ENCODE data around the gene EFNA5.
A peak's percentile ranks its signal among the peaks of the same experiment; 100 is the strongest.

EFNA5 gene

DNA sequence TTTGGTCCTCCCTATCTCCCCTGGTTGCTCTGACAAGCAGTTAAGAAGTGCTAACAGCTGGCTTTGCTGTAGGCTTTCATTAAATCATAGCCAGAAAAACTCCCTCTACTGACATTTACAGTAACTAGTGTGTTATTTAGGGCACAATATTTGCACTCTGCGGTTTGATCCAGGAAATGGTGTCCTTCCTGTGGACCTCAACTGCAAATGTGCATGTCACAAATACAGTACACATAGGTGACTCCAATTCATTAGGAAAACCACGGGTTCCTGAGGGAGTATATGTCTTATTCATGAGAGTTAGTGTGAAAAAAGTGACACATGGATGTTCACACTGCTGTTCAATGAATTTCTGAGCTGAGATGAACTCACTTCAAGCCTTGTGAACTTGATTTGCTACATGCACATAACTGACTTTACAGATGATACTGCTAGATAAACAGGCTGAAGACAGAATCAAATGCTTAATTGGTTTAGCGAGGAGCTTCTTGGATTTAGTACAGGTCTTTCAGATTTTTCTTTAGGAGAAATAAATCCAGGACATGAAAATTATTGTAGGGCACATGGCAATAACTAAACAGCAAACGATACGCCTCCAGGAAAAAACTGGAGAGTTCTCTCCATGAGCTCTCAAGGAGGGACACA, 281.5 kb downstream of the EFNA5 start:
- TF ChIP-seq, protein P1, sequence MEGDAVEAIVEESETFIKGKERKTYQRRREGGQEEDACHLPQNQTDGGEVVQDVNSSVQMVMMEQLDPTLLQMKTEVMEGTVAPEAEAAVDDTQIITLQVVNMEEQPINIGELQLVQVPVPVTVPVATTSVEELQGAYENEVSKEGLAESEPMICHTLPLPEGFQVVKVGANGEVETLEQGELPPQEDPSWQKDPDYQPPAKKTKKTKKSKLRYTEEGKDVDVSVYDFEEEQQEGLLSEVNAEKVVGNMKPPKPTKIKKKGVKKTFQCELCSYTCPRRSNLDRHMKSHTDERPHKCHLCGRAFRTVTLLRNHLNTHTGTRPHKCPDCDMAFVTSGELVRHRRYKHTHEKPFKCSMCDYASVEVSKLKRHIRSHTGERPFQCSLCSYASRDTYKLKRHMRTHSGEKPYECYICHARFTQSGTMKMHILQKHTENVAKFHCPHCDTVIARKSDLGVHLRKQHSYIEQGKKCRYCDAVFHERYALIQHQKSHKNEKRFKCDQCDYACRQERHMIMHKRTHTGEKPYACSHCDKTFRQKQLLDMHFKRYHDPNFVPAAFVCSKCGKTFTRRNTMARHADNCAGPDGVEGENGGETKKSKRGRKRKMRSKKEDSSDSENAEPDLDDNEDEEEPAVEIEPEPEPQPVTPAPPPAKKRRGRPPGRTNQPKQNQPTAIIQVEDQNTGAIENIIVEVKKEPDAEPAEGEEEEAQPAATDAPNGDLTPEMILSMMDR (IDR thresholded peaks at IDR 0.05; ENCODE audit: low read depth, low read length), result no peak
- peak; percentile 75 to 78 for DNase-seq (ENCODE audit: low read depth in 2 of 2)
- H3K4me3 ChIP-seq (replicated peaks in 1 of 2; ENCODE audit: low read depth in 2 of 2, low read length in 2 of 2), result no peak overlapping the region

DNA sequence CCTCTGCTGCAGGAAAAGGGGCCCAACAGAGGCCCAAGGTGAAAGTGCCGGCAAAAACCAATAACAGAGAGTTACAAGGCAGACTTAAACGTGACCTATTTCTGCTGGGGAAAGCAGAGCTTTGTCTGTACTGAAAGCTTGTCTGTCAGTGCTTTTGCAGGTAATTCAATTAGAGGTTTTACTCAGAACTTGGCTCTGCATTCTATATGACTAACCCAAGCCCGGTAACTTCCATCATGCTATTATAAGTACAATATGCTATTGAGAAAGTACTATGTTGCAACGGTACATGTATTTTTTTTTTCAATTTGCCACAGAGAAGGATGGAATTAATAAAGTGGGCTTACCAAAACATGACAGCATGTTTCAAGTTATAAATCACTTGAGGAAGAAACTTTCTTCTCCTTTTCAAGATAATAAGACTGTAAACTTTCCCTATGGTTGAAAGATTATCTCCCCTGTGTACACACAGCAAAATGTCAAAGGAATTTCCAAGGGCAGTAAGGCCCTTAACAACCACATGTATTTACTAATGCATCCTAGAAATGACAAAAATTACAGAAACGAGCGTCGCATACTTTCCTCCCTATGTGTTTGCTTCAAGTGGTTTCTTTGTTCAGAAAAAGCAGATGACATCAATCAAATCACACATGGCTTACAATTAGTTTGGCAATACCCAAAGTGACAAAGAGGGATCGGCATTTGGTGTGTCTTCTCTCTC, 282.4 kb downstream of the EFNA5 start:
- TF ChIP-seq, protein P1 (IDR thresholded peaks at IDR 0.05; ENCODE audit: low read depth, low read length), result no peak
- H3K4me3 ChIP-seq (replicated peaks in 1 of 2; ENCODE audit: low read depth in 2 of 2, low read length in 2 of 2), result no peak overlapping the region
- peak; percentile 81 to 91 for DNase-seq (ENCODE audit: low read depth in 2 of 2)

DNA sequence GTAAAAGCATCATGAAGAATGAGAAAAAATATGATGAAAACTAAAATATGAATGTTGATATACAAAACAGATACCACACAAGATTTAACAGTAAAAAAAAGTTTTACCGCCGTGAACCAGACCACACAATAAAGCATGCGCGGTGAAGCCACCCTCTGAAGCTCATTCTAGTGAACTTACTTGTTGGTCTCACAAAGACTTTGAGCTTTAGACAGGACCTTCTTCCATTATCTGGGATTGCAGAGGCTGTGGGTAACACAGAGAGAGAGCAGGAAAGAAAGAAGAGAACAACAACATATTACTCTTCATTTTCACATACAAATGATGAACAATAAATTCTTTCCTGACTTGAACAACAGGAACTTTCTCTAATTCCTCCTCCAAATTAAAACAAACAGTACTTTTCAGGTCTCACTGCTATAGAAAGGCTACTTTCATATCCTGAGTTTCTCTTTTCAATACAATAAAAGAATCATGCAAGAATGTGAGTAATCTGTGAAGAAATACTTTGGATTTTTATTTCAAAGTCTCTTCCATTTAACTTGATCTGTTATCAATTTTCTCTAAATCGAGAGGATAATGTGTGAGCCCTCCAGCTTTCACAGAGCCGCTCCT, 283.1 kb downstream of the EFNA5 start:
- DNase-seq (ENCODE audit: low read depth in 2 of 2), result peak in 1 of 2 donors; percentile 9
- TF ChIP-seq, protein P1 (IDR thresholded peaks at IDR 0.05; ENCODE audit: low read depth, low read length), result no peak
- no peak overlapping the region for H3K4me3 ChIP-seq (replicated peaks in 1 of 2; ENCODE audit: low read depth in 2 of 2, low read length in 2 of 2)

DNA sequence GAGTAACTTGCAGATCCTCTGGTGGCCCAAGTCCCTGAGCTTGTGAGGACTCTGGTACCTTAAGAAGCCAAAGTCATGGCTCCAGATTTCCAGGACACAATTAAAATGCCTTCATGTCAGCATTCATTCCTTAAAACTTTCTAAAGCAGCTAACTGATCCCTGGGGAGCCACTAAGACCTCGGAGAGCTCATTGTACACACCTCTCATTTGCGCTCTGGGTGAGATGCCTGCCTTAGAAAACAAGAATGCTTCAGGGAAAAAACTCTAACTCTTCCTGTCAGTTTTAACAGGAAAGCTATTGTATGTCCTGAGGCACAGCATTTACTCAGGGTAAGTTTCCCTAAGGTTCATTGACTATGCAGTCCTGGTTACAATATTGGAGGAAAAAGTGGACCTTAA, 285.0 kb downstream of the EFNA5 start:
- no peak for DNase-seq (ENCODE audit: low read depth in 2 of 2)
- TF ChIP-seq, protein P1 (IDR thresholded peaks at IDR 0.05; ENCODE audit: low read depth, low read length), result no peak
- H3K4me3 ChIP-seq (replicated peaks in 1 of 2; ENCODE audit: low read depth in 2 of 2, low read length in 2 of 2), result no peak overlapping the region

DNA sequence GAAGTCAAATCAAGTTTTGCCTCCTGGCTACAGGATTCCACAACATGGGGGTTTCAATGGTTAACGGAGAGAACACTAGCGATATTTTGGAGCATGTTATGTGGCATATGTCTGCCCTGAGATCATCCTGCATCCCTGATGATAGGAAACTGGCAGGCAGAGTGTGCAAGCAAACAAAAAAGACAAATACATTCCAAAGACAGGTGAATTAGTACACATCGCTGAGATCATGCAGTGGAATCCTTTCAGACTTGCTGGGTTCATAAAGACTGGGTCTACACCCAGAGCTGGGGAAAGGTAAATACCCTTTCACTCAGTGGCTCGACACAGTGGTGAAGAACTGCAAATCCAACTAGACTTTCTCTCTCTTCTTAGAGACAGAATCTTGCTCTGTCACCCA, 286.5 kb downstream of the EFNA5 start:
- DNase-seq (ENCODE audit: low read depth in 2 of 2), result no peak
- H3K4me3 ChIP-seq (replicated peaks in 1 of 2; ENCODE audit: low read depth in 2 of 2, low read length in 2 of 2), result no peak overlapping the region
- TF ChIP-seq, protein P1 (IDR thresholded peaks at IDR 0.05; ENCODE audit: low read depth, low read length), result no peak

DNA sequence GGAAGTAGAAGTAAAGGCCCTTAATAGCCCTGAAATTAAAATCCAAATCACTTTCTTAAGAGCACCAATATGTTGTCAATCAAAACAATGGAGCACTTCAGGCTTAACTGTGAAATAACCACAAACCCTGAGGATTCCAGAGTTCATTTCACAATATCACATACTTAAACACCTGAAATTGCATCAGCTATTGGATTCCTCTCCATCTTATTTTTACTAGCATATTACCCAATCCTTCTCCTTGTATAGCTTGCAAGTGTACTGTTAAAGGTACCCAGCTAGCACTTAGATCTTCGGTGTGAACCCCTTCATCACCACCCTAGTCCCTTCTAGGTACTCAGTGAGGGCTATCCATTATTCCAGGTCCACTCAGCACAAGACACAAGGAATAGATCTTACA, 287.3 kb downstream of the EFNA5 start:
- no peak overlapping the region for H3K4me3 ChIP-seq (replicated peaks in 1 of 2; ENCODE audit: low read depth in 2 of 2, low read length in 2 of 2)
- peak in 1 of 2 donors; percentile 31 for DNase-seq (ENCODE audit: low read depth in 2 of 2)
- TF ChIP-seq, protein P1 (IDR thresholded peaks at IDR 0.05; ENCODE audit: low read depth, low read length), result no peak
